AG09319 (cell line): ENCODE results near the gene HNRNPH1.

Experiments
- DNase-seq: peaks from one replicate; pipeline ENCODE4 v3.0.0-alpha.2; 2010; ENCODE audit warnings: low read depth; ENCODE audit errors: extremely low read depth
- CTCF ChIP-seq: IDR thresholded peaks from 2 replicates; pipeline ENCODE4 v1.5.1; 2011; ENCODE audit warnings: low read depth, mild to moderate bottlenecking, inconsistent platforms, low read length, moderate library complexity

The HNRNPH1 gene

GRCh38 chr5:179568721-179569120, 54.8 kb downstream of the HNRNPH1 start:
- DNase-seq = no peak
- no peak for TF ChIP-seq CTCF

GRCh38 chr5:179564526-179564925, 58.9 kb downstream of the HNRNPH1 start:
- no peak for TF ChIP-seq CTCF
- no peak for DNase-seq
